Activated T-cell treated with anti-CD3 and anti-CD28 coated beads for 48 hours (primary cell): ENCODE data around the gene GPR75.

ENCODE experiments used
- DNase-seq: peaks from one replicate; pipeline ENCODE4 v3.0.0-alpha.2; 2020; ENCODE audit warnings: low read depth

Gene GPR75

DNA sequence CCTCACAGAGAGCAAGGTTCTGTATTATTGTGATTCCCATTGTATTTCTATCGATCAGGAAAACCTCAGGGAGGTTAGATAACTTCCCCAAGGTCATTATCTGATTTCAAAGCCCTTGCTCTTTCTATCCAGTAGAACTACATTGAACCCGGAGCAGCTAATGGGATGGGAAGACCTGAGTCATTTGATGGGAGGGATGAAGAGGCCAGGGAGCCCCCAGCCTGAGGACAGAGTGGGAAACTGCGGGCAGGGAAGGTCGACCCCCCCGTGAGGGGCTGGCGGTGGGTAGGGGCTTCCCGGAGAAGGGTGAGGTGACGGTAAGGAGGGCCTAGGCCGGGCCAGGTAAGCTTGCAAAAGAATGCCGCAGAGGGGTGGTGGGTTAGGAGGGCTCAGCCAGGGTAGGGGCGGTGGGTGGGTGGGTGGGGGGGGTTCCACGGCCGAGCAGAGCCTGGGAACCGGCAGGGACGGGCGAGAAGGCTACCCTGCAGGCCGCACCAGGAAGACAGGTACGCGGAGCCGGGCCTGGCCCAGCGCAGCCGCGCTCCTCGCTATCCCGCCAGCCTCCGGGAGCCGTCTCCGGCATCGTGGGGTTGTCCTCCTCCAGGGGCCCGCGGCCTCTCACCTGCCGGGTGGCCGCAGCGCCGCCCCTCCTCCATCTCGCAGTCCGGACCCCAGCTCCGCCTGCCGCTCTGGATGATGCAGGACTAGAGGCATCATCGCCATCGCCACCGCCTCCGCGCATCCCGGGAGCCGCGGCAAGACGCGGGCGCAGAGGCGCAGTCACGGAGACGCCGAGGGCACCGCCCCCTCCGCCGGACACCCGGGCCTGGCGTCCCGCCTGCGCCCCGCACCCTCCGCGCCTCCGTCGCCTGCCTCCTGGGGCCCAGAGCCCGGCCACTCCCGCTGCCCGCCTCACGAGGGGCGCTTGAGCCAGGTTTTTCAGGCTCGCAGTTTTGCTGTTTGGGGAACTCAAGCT is at the start of gene GPR75:
Gene GPR75, minus strand, starts transcription at position 762 of the 976 bp plus-strand sequence. CDS start 5,211 bp downstream, outside the sequence.
- DNase-seq = no peak

DNA sequence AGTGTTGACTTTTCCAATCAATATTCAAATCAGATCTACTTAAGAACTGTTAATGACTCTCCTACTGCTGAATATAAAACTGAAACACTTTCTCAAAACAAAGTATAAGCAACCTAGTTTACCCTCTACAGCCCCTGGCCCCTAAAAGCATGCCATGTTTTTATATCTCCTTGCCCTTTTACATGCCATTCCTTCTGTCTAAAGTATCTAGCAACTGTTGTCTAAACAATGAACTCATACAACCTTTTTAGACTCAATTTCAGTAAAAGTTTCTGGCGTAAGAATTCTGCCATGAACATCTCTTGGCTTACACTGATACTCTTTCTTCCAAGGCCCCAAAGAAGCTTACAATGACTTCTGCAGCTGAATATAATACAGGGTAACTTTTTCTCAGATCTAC is 47.8 kb upstream of the GPR75 start:
- DNase-seq = no peak

DNA sequence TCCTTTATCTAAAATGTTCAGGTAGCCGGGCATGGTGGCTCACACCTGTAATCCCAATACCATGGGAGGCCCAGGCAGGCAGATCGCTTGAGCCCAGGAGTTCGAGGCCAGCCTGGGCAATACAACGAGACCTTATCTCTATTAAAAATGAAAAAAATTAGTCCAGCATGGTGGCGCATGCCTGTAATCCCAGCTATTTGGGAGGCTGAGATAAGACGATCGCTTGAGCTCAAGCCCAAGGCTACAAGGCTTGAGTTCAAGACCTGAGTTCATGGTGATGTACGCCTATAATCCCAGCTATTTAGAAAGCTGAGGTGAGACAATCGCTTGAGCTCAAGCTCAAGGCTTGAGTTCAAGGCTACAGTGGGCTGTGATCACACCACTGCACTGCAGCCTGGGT is 45.6 kb upstream of the GPR75 start:
- no peak for DNase-seq

DNA sequence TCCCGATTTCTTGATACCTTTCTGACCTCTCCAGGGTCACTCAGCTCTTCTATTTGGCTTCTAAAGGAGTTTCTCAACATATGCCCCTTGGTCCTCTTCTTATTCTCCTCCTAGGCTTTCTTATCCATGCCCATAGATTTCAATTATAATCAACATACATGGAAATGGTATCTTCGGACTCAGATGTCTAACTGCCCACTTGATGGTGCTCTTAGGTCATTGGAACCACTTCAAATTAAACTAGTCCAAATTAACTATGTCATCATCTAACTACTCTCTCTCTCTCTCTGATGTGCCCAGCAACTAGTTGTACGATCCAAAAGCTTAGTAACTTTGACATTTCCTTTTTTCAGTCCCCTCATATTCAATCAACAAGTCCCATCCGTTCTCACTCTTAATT is 43.2 kb upstream of the GPR75 start:
- no peak for DNase-seq

DNA sequence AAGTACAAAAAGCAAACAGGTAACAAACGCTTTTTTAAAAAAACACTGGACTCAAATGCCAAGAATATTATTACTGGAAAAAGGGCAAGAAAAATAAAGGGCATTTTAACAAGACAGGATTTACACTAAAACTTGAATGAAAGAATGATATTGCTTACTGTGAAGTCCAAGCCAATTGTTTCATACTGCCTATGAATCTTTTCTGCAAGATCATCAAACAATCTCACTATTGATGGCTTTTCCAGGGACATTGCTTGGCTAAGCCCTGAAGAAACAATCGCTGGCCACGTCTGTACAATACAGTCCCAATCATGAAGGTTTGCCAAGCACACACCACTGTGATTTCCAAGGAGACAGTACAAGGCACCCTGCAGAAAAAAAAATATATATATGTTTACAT is 41.4 kb upstream of the GPR75 start:
- no peak for DNase-seq

DNA sequence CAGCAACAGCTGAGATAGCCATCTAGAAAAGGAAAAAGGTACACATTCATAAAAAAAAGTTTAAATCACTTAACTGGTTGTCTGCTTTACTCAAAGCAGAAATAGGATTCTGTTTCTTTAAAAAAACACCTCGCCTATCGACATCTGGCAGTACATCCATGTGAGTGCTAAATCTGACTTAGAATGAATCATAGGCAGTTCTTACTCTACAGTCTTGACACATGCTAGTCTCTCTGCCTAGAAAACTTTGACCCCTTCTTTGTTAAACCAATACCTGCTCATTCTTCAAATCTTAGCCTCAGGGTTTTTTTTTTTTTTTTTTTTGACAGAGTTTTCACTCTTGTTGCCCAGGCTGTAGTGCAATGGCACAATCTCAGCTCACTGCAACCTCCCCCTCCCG is 37.1 kb upstream of the GPR75 start:
- no peak for DNase-seq

DNA sequence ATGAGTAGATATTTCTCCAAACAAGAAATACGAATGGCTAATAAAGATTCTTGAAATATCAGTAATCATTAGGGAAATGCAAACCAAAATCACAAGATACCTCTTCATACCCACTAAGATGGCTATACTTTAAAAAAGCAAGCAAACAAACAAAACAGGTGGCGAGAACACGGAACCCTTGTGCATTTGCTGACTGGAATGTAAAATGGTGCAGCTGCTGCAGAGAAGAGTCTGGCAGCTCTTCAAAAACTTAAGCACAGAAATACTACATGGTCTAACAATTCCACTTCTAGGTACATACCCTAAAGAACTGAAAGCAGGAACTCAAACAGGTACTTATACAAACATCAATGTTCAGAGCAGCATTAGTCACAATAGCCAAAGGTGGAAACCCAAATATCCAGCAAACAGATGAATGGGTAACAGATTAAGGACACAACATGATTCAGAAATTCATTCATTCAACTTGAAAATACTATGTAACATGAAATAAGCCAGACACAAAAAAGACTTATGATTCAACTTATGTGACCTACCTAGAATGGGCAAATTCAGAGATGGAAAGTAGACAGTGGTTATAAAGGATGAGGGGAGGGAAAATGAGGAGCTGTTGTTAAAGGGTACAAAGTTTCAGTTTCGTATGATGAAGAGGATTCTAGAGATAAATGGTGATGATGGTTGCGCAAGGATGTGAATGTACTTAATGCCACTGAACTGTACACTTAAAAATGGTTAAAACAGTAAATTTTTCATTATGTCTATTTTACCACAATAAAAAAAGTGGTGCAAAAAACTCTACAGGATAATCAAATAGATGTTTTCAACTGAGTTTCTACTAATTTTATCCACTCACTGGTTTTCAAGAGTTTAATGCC is 26.9 kb upstream of the GPR75 start:
- no peak for DNase-seq

DNA sequence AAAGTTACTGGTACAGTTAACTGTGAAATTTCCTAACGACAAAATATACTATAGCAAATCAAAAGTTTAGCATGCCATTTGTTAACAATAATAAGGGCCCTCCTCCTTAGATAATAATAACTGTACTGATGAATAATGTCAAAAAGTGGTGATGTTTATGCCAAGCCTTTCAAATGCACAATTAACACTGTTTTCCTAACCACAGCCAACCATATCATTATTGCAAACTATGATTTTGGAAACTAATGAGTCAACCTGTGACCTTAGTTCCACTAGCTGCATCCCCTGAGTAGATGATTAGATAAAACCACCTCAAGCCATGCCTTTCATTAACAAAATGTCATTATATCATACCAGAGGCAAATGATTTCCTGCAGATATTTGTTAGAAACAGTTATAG is 25.1 kb upstream of the GPR75 start:
- no peak for DNase-seq

DNA sequence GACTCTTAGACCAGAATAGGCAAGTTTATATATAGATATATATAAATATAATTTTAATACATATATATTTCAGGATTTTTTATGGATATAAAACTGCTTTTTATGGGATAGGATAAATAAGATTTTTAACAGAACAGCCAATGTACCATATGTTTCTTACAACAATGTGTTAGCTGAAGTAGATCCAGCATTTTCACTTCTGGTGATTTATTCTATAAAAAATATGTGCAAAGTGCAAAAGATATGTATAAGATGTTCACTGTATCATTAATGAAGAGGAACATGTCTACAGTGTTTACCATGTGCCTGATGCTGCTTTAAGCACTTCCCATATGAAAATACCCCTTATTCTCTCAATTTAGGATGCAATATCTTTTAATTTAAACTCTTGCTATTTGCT is 22.2 kb upstream of the GPR75 start:
- DNase-seq = no peak

DNA sequence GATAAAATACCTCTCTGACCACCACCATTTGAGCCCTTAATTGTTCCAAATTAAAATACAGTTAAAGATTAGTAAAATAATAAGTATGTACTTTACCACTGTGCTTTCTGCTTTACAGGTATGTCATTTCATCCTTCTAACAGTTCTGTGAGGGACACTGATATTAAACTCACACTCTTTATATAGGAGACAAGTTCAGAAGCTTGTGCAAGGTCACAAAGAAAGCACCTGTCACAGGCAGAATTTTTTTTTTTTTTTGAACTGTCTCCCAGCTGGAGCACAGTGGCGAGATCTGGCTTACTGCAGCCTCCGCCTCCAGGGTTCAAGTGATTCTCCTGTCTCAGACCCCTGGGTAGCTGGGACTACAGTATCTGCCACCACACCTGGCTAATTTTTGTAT is 21.6 kb upstream of the GPR75 start:
- no peak for DNase-seq

DNA sequence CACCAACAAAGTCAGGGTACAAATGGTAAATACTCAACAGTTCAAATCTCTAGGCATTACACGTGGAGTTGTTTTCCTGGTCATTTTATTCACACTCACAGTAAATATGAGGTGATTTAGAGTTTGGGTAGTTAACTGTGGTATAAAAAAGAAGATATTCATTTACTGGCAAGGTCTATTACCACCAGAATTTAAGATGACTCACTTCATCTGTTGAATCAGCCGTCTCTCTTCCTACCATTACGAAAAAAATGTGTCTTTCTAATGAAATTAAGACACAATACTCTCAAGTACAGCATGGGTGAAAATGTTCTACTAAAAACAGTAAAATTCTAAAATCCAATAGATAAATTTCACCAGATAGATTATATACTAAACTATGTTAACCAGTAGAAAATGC is 21.0 kb upstream of the GPR75 start:
- DNase-seq = no peak

DNA sequence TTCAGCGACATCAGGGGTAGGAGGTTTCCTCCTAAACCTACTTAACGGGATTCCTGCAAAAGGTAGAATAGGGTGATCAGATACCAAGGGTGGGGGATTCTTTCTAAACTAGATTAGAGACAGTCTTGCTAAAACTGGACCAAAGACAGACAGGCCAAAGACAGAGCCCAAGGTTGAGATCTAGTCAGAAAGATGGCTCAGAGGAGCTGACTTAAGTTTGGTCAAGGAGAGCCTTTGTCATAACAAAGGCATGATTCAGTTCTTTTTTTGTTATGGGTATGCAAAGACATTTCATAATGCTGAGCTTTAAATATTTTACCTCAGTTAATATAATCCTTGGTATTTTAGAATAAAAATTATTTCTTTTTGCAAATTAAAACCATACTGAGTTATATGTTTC is 17.8 kb upstream of the GPR75 start:
- no peak for DNase-seq

DNA sequence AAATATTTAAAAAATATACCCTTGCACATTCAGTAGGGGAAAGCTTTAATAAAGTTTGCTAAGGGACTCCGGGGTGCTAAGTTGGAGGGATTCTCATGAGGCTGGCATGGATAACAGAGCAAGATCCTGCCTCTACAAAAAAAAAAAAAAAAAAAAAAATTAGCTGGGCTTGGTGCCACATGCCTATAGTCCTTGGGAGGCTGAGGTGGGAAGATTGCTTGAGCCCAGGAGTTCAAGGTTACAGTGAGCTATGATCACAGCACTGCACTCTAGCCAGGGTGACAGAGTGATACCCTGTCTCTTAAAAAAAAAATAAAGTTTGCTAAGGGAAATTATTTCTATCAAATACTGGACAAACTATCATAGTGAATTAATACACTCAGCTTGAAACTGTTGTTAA is 17.3 kb upstream of the GPR75 start:
- DNase-seq = no peak

DNA sequence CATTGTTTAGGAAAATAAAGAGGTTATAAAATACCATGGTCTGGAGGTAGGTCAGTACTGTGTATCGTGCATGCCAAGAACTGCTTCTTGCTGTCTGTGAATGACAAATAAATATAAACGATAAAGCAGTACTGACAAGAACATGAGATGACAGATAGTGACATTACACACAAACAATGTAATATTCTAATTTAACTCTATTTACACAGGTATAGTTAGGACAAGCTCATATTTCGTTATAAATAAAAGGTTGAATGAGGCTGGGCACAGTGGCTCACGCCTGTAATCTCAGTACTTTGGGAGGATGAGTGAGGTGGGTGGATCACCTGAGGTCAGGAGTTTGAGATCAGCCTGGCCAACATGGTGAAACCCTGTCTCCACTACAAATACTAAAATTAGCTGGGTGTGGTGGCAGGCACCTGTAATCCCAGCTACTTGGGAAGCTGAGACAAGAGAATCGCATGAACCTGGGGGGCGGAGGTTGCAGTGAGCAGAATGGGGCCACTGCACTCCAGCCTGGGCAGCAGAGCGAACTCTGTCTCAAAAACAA is 14.7 kb upstream of the GPR75 start:
- DNase-seq = no peak

DNA sequence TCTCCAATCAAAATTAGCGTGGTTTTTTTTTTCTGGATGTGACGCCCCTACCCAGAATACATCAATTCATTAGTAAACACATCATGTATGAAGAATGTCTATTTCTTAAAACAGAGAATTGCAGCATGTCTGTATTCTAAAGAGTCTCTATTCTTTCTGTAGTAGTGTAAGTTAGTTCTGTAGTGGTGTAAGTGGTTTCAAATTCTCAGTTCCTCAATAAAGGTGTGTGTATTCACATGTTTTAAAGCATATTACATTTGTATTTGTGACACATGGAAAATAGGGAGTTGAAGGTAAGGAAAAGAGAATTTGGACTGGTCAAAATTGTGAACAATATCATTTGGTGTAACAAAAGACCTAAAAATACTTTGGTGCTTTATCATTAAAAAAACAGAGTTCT is 8.0 kb upstream of the GPR75 start:
- no peak for DNase-seq

DNA sequence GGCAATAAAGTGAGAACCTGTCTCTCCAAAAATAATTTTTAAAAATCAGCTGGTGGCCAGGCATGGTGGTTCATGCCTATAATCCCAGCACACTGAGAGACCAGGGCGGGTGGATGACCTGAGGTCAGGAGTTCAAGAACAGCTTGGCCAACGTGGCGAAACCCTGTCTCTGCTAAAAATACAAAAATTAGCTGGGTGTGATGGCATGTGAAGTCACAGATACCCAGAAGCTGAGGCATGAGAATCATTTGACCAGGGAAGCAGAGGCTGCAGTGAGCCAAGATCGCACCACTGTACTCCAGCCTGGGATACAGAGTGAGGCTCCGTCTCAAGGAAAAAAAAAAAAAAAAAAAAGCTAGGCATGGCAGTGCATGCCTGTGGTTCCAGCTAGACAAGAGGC is 7.4 kb upstream of the GPR75 start:
- no peak for DNase-seq

DNA sequence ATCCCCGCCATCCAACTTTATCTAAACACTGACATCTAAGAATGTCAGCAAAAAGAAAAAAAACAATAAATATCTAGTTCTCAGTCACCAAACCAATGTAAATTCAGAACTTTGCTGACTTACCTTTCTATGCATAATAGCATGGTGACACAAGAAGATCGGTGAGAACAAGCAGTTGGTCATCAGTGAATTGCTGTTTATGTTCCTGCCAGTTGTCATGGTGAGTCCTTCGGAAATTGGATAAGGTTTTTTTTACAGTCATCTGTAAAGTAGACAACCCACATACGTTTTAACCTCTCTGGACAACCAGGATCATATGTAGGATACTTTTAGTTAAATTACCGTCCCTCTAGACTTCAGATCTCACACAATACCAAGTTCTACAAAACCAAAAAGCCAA is 6.2 kb upstream of the GPR75 start:
- no peak for DNase-seq

DNA sequence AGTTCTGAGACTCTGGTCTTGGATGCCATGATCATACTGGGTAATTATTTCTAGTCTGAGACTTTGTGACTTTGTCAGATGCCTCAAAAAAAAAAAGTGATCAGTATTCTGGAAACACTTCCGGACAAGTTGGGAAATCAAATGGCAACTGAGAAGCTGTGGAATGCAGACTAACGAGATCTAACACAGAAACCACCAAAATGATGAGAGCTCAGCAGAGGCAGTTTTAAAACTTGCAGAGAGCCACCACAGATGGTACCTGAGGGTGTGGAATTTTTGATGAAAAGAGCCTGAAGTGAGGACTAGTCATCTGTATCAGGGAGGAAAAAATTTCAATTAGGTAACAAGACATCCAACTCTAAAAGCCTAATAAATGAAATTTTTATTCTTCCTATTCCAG is 5.5 kb upstream of the GPR75 start:
- DNase-seq = no peak

DNA sequence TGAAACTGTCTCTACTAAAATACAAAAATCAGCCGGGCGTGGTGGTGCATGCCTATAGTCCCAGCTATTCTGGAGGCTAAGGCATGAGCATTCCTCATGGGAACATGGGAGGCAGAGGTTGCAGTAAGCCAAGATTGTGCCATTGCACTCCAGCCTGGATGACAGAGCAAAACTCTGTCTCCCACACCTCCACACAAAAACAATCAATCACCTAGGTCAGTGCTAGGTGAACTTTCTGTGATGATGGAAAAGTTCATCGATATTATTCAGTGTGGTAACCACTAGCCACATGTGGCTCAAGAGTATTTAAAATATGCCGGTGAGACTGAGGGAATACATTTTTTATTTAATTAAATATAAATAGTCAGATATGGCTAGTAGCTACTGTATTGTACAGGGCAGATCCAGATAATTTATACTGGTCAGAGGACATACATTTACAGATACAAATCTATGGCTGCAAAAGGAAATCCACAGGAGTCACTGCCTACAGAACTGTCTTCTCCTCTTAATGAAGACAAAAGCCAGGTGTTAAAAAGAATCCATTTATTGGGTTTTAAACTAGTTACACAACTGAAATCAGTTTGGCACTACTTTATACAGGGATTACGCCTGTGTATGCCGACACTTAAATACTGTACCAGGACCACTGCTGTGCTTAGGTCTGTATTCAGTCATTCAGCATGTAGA is 3.9 kb upstream of the GPR75 start:
- DNase-seq = no peak

DNA sequence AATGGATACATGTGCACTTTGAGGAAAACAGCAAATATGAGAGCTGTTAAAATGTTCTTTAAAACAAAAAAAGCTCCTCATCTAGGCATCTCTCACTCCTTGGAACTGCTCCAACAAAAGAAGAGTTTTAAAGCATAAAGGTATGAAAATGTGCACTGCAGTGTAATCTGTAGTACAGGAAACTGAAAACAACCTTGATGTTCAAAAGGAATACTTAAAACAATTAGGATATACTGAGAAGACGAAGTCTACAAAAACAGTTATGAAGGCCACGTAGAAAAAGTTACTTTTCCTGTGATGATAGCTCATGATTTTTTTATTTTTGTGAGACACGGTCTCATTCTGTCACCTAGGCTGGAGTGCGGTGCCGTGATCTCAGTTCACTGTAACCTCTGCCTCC is 2.1 kb upstream of the GPR75 start:
- DNase-seq = no peak

DNA sequence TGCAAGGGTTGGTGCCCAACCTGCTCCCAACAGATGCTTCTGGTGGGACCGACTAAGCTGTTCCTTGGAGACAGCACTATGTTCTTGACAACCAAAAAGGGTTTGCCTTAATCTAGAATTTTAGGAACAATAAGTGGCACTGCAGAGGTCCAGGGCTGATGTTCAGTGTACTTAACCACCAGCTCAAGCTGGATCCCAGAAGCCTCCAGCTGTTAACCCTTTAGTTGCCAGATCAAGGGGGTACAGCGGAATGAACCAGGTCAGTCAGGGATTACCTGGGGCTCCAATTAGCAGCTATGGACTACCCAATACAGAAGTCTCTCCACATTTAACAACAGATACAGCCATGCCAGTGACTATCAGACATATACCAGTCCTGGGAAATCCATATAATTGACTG is 3.5 kb downstream of the GPR75 start:
- DNase-seq = no peak

DNA sequence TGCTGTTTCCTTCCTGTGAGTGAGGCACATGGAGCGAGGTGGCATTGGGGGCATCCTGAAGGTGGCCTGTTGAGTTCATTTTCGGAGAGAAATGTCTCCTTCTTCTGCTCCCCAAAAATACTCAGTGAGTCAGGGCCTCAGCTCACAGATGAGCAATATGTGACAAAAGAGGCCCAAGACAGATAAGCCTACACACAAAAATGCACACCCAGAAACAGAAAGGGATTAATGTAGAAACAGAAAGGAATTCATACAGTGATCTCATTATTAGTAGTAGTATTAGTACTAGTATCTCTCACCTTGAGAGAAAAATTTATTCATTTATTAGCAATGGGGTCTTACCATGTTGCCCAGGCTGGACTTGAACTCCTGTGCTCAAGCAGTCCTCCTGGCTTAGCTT is 5.1 kb downstream of the GPR75 start:
- no peak for DNase-seq
